Fibroblast of pulmonary artery (primary cell): ENCODE measurements around the gene C14orf39.
"Not testable (repeated sequence)": the region's sequence is repeated elsewhere in the genome, so short reads cannot be mapped to it uniquely, and the experiment has no call there.

Experiments used
- DNase-seq: peaks from one replicate; pipeline ENCODE4 v3.0.0-alpha.2; 2010; ENCODE audit warnings: low read depth
- H3K4me3 ChIP-seq: replicated peaks from 2 replicates; pipeline ENCODE4 v1.5.1; 2011; ENCODE audit warnings: low read depth, mild to moderate bottlenecking, control low read depth, low read length, moderate library complexity
- TF ChIP-seq, protein P1 (sequence below): IDR thresholded peaks from 2 replicates; pipeline ENCODE4 v1.5.1; 2011; ENCODE audit warnings: mild to moderate bottlenecking, control low read depth, low read length, inconsistent platforms; ENCODE audit errors: missing control alignments

The C14orf39 gene

DNA sequence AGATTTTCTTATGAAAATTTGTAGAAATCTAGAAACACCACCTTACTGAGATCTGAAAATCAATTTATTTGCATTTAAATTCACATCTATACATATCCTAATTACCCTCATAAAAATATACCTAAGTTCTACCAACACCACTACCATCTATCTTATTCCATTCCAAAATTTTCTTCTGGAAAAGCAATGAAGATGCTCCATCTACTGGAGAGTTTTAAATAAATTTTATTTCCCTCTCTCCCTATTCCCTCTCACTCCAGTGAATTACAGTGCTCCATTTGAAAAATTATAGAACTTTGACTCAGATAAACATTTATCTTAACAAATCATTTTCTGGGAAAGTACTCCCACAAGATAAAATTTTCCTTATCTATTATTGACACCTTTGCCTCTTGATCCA is 2.3 kb upstream of the C14orf39 start:
- DNase-seq = no peak
- H3K4me3 ChIP-seq = no peak overlapping the region
- TF ChIP-seq, protein P1, sequence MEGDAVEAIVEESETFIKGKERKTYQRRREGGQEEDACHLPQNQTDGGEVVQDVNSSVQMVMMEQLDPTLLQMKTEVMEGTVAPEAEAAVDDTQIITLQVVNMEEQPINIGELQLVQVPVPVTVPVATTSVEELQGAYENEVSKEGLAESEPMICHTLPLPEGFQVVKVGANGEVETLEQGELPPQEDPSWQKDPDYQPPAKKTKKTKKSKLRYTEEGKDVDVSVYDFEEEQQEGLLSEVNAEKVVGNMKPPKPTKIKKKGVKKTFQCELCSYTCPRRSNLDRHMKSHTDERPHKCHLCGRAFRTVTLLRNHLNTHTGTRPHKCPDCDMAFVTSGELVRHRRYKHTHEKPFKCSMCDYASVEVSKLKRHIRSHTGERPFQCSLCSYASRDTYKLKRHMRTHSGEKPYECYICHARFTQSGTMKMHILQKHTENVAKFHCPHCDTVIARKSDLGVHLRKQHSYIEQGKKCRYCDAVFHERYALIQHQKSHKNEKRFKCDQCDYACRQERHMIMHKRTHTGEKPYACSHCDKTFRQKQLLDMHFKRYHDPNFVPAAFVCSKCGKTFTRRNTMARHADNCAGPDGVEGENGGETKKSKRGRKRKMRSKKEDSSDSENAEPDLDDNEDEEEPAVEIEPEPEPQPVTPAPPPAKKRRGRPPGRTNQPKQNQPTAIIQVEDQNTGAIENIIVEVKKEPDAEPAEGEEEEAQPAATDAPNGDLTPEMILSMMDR = peak; percentile 15

DNA sequence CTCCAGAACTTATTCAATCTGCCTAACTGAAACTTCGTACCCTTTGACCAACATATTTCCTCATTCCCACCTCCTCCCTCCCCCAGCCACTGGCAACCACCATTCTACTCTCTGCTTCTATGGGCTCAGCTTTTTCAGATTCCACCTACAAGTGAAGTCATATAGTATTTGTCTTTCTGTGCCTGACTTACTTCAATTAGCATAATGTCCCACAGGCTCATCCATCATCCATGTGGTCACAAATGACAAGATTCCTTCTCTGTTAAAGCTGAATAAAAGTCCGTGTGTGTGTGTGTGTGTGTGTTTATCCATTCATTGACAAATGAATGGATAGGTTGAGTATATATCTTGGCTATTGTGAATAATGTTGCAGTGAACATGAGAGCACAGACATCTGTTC is 1.3 kb upstream of the C14orf39 start:
- DNase-seq = no peak
- TF ChIP-seq, protein P1 = no peak
- H3K4me3 ChIP-seq = no peak overlapping the region

DNA sequence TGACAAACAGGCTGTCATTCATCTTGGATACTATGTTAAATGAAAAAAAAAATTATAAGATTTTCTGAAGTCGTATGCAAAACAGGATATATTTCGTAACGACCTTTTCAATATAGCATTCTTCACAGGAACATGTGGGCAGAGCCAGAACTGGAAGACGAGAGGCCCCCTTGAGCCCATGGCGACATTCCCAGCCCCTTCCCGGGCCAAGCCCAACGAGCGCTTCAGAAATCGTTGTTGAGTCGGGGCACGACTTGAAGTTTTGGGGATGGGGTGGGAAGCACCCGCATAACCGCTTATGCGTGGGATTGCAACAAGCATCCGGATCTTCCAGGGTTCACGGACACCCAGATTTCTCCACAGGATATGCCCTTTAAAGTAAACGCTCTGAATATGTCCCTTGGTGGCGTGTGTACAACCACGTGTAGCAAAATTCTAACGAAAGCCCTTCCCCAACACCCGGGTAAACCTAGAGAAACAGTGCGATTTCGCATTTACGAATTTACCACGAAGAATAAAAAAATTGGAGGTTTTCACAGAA is 736 bp downstream of the C14orf39 start:
- TF ChIP-seq, protein P1 = no peak
- DNase-seq = no peak
- peak overlapping the region; percentile 38 for H3K4me3 ChIP-seq

DNA sequence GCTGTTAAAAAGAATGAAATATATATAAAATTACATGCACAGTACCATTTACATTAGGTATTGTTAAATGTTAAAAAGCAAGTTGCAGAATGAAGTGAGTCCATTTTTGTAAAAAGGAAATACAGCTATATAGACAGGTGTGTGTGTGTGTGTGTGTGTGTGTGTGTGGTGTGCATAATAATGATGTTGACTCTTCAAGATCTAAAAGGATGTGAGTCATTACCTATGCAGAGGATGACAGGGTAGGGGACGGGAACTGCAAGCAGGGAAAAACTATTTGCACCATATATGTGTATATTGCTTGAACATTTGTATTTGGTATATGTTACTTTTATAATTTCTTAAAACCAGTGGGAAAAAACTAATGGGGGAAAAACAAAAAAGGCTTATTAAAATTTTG is 3.1 kb downstream of the C14orf39 start:
- TF ChIP-seq, protein P1 = no peak
- DNase-seq = no peak
- no peak overlapping the region for H3K4me3 ChIP-seq

DNA sequence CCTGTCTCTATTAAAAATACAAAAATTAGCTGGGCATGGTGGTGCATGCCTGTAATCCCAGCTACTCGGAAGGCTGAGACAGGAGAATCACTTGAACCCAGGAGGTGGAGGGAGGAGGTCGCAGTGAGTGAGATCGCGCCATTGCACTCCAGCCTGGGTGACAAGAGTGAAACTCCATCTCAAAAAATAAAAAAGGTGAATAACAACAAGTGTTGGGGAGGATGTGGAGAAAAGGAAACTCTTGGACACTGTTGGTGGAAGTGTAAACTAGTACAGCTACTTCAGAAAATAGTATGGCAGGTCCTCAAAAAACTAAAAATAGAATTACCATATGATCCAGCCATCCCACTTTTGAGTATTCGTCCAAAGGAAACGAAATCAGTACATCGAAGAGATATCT is 5.6 kb downstream of the C14orf39 start:
- H3K4me3 ChIP-seq, DNase-seq: not testable (repeated sequence)

DNA sequence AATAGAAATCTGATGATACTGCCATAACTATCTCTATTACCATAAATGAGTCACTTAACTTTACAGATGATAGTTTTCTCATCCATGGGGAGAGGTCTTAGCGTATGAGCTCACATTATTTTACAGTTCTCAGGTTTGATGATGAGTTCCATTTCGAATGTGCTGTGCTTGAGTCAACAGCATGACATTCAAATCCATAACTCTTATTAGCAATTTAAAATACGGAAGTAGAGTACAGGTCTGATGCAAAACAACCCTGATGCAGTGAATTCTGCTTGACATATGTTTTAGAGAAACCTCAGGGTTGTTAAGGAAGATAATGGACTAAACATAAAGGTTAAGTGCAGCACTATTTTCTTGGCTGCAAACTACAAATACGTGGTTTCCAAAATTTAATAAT is 30.0 kb downstream of the C14orf39 start:
- no peak overlapping the region for H3K4me3 ChIP-seq
- DNase-seq = no peak
- TF ChIP-seq, protein P1 = no peak

DNA sequence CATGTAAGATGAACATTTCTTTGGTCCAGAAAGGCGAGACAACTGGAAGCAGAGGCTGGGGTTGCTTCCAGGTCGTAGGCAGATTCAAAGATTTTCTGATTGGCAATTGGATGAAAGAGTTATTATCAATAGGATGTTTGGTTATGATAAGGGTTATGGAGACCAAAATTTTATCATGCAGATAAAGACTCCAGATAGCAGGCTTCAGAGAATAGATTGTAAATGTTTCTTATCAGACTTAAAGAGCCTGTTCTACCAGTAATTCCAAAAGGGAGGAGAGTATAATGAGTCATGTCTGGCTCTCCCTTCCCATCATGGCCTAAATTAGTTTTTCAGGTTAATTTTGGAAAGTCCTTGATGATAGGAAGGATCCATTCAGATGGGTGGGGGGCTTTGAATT is 55.6 kb downstream of the C14orf39 start:
- TF ChIP-seq, protein P1 = no peak
- H3K4me3 ChIP-seq = no peak overlapping the region
- DNase-seq = no peak
